HG02763 (cell line): Measurements from ENCODE around the gene CASD1.

ENCODE experiments used
- ATAC-seq: cut with Tn5 transposase; IDR thresholded peaks from one replicate; pipeline ENCODE4 v1.9.1; 2021; ENCODE audit warnings: mild to moderate bottlenecking, moderate library complexity; ENCODE audit not compliant: unreplicated experiment

CASD1 gene

DNA sequence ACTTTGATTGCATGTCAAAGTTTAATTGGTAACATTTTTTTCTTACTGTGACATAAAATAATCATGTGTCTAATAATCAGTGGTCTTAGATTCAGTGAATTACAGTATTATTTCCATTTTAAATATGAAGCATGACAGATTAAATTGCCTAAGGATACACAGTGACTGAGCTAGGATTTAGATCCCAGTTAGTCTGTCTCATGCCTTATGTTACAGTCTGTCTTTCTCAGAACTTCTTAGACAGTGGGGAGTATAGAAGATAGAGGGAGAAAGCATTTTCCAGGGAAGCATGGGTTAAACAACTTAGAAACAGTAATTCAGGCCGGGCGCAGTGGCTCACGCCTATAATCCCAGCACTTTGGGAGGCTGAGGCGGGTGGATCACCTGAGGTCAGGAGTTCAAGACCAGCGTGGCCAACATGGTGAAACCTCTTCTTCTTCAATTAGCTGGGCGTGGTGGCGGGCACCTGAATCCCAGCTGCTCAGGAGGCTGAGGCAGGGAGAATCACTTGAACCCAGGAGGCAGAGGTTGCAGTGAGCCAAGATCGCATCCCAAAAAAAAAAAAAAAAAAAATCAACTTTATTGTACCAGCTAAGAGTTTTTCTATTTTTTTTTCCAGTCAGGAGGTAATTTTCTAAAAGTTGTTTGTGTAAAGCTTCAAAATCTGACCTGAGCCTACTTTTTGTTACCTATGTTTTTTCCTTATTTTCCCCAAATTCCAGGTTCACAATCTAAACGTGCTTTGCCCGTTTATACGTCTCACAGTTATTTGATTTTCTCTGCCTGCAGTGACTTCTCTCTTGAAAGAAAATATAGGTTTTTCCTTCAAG lies 3.3 kb downstream of the CASD1 start:
- ATAC-seq: no peak

- no peak for ATAC-seq
These were observed 3.9 kb downstream of the CASD1 start for GRCh38 chr7:94513565-94513860.

GRCh38 chr7:94514140-94514889 lies 4.7 kb downstream of the CASD1 start:
- ATAC-seq: no peak

- no peak for ATAC-seq
These were observed 5.3 kb downstream of the CASD1 start for GRCh38 chr7:94514917-94515316.

- no peak for ATAC-seq
These were observed 16.3 kb downstream of the CASD1 start for GRCh38 chr7:94525923-94526322.

DNA sequence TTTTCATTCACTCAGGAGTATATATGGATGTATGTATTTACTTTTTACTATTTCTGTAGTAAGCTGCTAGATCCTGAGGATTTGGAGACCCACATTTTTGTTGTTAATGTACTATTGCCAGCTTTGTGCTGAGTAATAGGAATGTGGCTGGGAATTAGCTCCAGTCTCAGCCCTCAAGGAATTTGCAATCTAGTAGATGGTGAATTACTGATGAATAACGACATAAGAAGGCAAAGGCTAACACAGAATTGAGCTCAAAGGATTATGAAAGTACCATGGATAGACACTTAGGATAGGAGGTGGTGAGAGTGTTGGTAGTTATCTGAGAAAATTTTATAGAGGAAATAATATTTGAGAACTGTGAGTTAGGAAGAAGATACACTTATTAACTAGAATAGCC lies 19.9 kb downstream of the CASD1 start:
- no peak for ATAC-seq

DNA sequence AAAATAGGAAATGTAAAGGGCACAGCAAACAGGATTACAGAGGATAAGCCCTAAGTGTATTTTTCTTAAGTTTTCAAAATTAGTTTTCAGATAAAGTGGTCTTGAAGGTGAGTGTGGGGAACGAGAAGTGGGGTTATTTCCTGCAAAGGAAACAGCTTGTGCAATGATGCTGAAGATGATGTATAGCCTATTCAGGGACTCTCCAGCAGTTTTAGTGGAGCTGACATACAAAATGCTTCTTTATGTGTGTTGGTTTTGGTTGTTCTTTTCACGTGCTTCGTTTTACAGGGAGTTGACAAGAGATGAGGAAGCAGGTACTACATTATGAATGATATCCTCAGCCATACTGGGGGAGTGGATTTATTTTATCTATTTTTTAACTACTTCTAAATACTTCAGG lies 20.5 kb downstream of the CASD1 start:
- ATAC-seq: no peak

GRCh38 chr7:94532676-94533075 lies 23.1 kb downstream of the CASD1 start:
- no peak for ATAC-seq

DNA sequence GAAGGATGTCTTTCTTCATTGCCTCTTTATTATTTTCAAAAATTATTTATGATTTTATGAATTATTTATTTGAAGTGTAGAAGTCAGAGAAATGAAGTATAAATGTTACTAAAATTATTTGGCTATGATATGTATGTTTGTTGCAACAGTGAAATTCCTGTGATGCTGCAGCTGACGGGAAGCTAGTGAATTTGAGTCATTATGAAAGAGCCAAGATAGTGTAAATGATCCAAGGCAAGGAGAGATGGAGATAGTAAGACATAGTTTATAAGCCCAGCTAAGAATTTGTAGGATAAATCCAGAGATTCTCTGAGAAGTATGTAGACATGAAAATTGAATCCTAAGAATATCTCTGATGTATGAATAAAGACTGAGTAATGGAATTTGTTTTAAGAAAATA lies 30.8 kb downstream of the CASD1 start:
- no peak for ATAC-seq

DNA sequence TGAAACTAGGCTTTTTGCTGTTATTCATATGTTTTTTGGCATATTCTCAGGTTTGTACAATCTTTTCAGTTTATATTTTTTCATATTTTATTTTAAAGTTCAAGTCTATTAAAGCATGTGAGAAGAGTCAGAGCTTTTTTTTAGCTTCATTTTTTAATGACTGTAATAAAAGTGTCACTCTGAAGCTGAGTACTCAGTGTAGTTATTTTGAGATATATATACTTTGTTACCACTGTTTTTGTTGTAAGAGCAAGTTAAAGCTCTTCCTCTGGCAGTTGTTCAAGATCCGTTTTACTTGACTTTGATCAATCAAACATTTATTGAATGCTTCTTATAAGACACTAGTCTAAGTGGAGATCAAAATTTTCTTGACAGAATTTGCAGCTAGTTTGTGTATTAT lies 37.5 kb downstream of the CASD1 start:
- ATAC-seq: no peak

DNA sequence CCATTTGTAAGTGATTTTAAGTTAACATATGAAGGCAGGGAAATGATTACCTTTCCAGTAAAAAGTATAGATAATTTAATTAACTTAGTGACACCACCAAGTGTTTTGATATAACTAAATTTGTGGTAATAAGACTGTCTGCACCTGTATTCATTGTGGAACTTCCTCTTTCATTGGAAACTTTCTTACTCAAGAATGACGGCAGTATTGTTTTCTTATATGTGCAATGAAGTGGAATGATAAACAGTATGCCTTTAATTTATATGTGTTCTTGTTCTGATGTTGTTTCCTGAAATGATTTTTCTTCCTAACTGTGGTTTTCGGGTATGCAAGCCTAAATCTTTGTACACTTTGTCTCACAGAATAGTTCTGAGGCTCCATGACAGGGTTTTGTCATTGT lies 46.4 kb downstream of the CASD1 start:
- ATAC-seq: peak; percentile 73

GRCh38 chr7:94557215-94557614 lies 47.6 kb downstream of the CASD1 start:
- no peak for ATAC-seq

- no peak for ATAC-seq
These were observed 50.4 kb downstream of the CASD1 start for GRCh38 chr7:94559972-94560371.

GRCh38 chr7:94561841-94562514 lies 52.4 kb downstream of the CASD1 start:
- ATAC-seq: no peak

- no peak for ATAC-seq
These were observed 52.9 kb downstream of the CASD1 start for GRCh38 chr7:94562525-94562924.

GRCh38 chr7:94565247-94565894 lies 55.8 kb downstream of the CASD1 start:
- ATAC-seq: no peak

GRCh38 chr7:94567396-94567795 lies 57.8 kb downstream of the CASD1 start:
- no peak for ATAC-seq

DNA sequence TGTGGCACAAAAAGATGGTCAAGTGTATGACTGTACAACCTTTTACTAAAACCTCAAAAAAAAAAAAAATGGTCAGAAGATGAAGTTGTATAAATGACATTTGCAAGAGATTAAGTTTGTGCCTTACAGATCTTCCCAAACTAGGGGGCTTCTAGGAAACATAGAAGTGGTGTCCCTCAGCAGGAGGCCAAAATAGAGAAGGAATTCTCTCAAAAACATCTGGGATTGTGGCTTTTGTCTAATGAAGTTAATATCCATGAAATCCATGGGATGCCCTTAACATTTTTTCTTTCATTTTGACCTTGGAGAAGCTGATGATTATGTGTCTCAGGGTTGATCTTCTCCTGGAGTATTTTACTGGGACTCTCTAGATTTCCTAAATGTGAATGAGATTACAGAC lies 62.2 kb downstream of the CASD1 start:
- ATAC-seq: no peak

GRCh38 chr7:94575646-94576045 lies 66.0 kb downstream of the CASD1 start:
- no peak for ATAC-seq

GRCh38 chr7:94576316-94576715 lies 66.7 kb downstream of the CASD1 start:
- ATAC-seq: no peak

DNA sequence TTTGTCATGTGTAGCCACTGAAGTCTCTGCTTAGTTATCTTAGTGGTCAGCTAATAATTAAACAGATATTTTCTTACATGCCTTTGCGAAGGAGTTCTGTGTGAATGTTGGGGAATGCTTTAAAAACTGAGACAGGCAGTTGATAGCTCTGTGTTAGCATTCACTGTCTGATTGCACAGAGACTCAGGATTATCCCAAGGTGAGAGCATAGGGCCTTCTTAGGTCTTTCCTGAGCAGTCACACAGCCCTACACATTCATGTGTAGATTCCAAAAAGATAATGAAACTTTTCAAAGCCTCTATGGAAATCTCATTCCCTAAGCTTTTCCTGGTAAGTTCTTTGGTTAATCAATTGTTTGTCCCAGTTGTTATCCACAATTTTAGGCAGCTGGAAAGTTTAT lies 67.7 kb downstream of the CASD1 start:
- ATAC-seq: no peak

- no peak for ATAC-seq
These were observed 69.0 kb downstream of the CASD1 start for GRCh38 chr7:94578614-94579013.
